GM12878 (cell line): ENCODE measurements around the gene LDLRAD3.

Experiments
- EED ChIP-seq: sonication (generic); IDR thresholded peaks from 2 replicates; pipeline ENCODE4 v1.6.1; 2016; ENCODE audit warnings: antibody characterized with exemption, low read depth
- EZH2 ChIP-seq: IDR thresholded peaks from 2 replicates; pipeline ENCODE4 v1.6.1; 2012; ENCODE audit warnings: low read depth, mild to moderate bottlenecking, control low read depth, inconsistent platforms, low read length, borderline replicate concordance; ENCODE audit not compliant: control insufficient read depth
- FOXM1 ChIP-seq: IDR thresholded peaks from 2 replicates; pipeline ENCODE4 v1.6.1; 2012; ENCODE audit warnings: low read depth, mild to moderate bottlenecking, inconsistent platforms, low read length, moderate library complexity
- HCFC1 ChIP-seq: fragments of 150-350 bp; IDR thresholded peaks from 2 replicates; pipeline ENCODE4 v1.6.1; 2014; ENCODE audit warnings: low read length
- POLR2A ChIP-seq: IDR thresholded peaks from 2 replicates; pipeline ENCODE4 v1.6.1; 2011; ENCODE audit warnings: low read depth, mild to moderate bottlenecking, low read length
- POLR2AphosphoS5 ChIP-seq: IDR thresholded peaks from 2 replicates; pipeline ENCODE4 v1.6.1; 2011; ENCODE audit warnings: mild to moderate bottlenecking, low read length, inconsistent platforms
- SMC3 ChIP-seq: IDR thresholded peaks from 2 replicates; pipeline ENCODE4 v1.6.1; 2011; ENCODE audit warnings: low read length, improper control_type of control experiment, borderline replicate concordance
- TAF1 ChIP-seq: IDR thresholded peaks from 2 replicates; pipeline ENCODE4 v1.6.1; 2011; ENCODE audit warnings: mild to moderate bottlenecking, low read depth, low read length, borderline replicate concordance
- ZNF24 ChIP-seq: fragments of 450-650 bp; IDR thresholded peaks from 2 replicates; pipeline ENCODE4 v1.6.1; 2017; ENCODE audit warnings: antibody characterized with exemption, mild to moderate bottlenecking
- ZNF274 ChIP-seq: IDR thresholded peaks from one replicate; pipeline ENCODE4 v1.8.0; 2011; ENCODE audit not compliant: insufficient read length, insufficient read depth
- TF ChIP-seq, protein P1 (sequence below), 3 experiments: IDR thresholded peaks in 2 of 3; conservative IDR thresholded peaks in 1 of 3; 2 replicates each; pipeline ENCODE4 v1.5.1; 2011; ENCODE audit warnings: low read depth in 3 of 3, low read length in 3 of 3, mild to moderate bottlenecking in 3 of 3, control low read depth in 2 of 3, moderate library complexity in 2 of 3, inconsistent platforms in 1 of 3, mixed read lengths in 1 of 3; ENCODE audit not compliant: control insufficient read depth in 2 of 3, insufficient read depth in 1 of 3; ENCODE audit errors: extremely low read depth in 1 of 3

GRCh38 chr11:36057379-36058042, 113.6 kb downstream of the LDLRAD3 start:
- TF ChIP-seq, protein P1, sequence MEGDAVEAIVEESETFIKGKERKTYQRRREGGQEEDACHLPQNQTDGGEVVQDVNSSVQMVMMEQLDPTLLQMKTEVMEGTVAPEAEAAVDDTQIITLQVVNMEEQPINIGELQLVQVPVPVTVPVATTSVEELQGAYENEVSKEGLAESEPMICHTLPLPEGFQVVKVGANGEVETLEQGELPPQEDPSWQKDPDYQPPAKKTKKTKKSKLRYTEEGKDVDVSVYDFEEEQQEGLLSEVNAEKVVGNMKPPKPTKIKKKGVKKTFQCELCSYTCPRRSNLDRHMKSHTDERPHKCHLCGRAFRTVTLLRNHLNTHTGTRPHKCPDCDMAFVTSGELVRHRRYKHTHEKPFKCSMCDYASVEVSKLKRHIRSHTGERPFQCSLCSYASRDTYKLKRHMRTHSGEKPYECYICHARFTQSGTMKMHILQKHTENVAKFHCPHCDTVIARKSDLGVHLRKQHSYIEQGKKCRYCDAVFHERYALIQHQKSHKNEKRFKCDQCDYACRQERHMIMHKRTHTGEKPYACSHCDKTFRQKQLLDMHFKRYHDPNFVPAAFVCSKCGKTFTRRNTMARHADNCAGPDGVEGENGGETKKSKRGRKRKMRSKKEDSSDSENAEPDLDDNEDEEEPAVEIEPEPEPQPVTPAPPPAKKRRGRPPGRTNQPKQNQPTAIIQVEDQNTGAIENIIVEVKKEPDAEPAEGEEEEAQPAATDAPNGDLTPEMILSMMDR (IDR thresholded peaks at IDR 0.05 in 2 of 3, conservative IDR thresholded peaks at IDR 0.05 in 1 of 3; ENCODE audit: control insufficient read depth in 2 of 3, extremely low read depth in 1 of 3, insufficient read depth in 1 of 3, low read depth in 3 of 3, low read length in 3 of 3), result no peak
- no peak for TF ChIP-seq EZH2
- TF ChIP-seq HCFC1, result no peak
- TF ChIP-seq ZNF274, result no peak
- no peak for TF ChIP-seq EED
- TF ChIP-seq ZNF24, result no peak
- no peak for TF ChIP-seq POLR2AphosphoS5
- TF ChIP-seq TAF1, result no peak
- no peak for TF ChIP-seq POLR2A
- TF ChIP-seq SMC3, result no peak
- no peak for TF ChIP-seq FOXM1
